ENCODE measurements around the gene ABLIM3. TPM values are rescaled to one million over a fixed set of nuclear protein-coding genes. Genes with fewer than 3 reads are reported as not detected.

The ABLIM3 gene
- total and polyA plus RNA-seq, 9 of the 15 experiments (the other 6 are each of a cell fraction or from before 2014, with no cell fraction given): 0.03 to 0.38 (median 0.11) TPM

GRCh38 chr5:149153751-149154610 is 12.7 kb downstream of the ABLIM3 start (continued):
- TF ChIP-seq, protein P1, sequence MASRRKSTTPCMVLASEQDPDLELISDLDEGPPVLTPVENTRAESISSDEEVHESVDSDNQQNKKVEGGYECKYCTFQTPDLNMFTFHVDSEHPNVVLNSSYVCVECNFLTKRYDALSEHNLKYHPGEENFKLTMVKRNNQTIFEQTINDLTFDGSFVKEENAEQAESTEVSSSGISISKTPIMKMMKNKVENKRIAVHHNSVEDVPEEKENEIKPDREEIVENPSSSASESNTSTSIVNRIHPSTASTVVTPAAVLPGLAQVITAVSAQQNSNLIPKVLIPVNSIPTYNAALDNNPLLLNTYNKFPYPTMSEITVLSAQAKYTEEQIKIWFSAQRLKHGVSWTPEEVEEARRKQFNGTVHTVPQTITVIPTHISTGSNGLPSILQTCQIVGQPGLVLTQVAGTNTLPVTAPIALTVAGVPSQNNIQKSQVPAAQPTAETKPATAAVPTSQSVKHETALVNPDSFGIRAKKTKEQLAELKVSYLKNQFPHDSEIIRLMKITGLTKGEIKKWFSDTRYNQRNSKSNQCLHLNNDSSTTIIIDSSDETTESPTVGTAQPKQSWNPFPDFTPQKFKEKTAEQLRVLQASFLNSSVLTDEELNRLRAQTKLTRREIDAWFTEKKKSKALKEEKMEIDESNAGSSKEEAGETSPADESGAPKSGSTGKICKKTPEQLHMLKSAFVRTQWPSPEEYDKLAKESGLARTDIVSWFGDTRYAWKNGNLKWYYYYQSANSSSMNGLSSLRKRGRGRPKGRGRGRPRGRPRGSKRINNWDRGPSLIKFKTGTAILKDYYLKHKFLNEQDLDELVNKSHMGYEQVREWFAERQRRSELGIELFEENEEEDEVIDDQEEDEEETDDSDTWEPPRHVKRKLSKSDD (conservative IDR thresholded peaks at IDR 0.05; ENCODE audit: low read length): no peak
- no peak for TF ChIP-seq RBM22 (IDR thresholded peaks at IDR 0.05; ENCODE audit: low read depth, low read length, poor library complexity, severe bottlenecking)
- TF ChIP-seq PHB2 (IDR thresholded peaks at IDR 0.05; ENCODE audit: low read depth): no peak
- no peak for TF ChIP-seq SAFB (IDR thresholded peaks at IDR 0.05; ENCODE audit: borderline replicate concordance, low read depth, low read length)
- TF ChIP-seq TRIM24 (IDR thresholded peaks at IDR 0.05): peak; percentile 90 to 95
- TF ChIP-seq TCF7L2 (IDR thresholded peaks at IDR 0.05; ENCODE audit: low read depth, low read length): no peak
- TF ChIP-seq NFYB (IDR thresholded peaks at IDR 0.05; ENCODE audit: extremely low read depth, insufficient read length): no peak
- TF ChIP-seq PPARD (CRISPR knock-in tag; IDR thresholded peaks at IDR 0.05): no peak
- no peak for TF ChIP-seq ZNF696 (CRISPR knock-in tag; conservative IDR thresholded peaks at IDR 0.05)
- TF ChIP-seq, protein P2, sequence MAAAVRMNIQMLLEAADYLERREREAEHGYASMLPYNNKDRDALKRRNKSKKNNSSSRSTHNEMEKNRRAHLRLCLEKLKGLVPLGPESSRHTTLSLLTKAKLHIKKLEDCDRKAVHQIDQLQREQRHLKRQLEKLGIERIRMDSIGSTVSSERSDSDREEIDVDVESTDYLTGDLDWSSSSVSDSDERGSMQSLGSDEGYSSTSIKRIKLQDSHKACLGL (CRISPR knock-in tag; IDR thresholded peaks at IDR 0.05; ENCODE audit: borderline replicate concordance, poor library complexity, severe bottlenecking): no peak
- no peak for TF ChIP-seq CBX3 (IDR thresholded peaks at IDR 0.05; ENCODE audit: borderline replicate concordance in 1 of 2, low read length in 2 of 2)
- TF ChIP-seq, protein P3, sequence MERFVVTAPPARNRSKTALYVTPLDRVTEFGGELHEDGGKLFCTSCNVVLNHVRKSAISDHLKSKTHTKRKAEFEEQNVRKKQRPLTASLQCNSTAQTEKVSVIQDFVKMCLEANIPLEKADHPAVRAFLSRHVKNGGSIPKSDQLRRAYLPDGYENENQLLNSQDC (CRISPR knock-in tag; IDR thresholded peaks at IDR 0.05): no peak
- no peak for TF ChIP-seq RFX1 (IDR thresholded peaks at IDR 0.05)
- peak; percentile 92 for TF ChIP-seq ZNF766 (CRISPR knock-in tag; conservative IDR thresholded peaks at IDR 0.05)
- no peak for TF ChIP-seq SMAD1 (IDR thresholded peaks at IDR 0.05; ENCODE audit: low read depth, low read length, partially characterized antibody)
- no peak for TF ChIP-seq ZNF79 (CRISPR knock-in tag; IDR thresholded peaks at IDR 0.05; ENCODE audit: low read depth)
- TF ChIP-seq POLR2AphosphoS2 (IDR thresholded peaks at IDR 0.05; ENCODE audit: low read length): no peak
- TF ChIP-seq MED1 (CRISPR knock-in tag; IDR thresholded peaks at IDR 0.05; ENCODE audit: borderline replicate concordance): no peak
- no peak for TF ChIP-seq GTF2F1 (IDR thresholded peaks at IDR 0.05; ENCODE audit: low read depth, low read length)
- no peak for TF ChIP-seq BCLAF1 (IDR thresholded peaks at IDR 0.05; ENCODE audit: borderline replicate concordance in 1 of 2, control insufficient read depth in 1 of 2, low read depth in 2 of 2, low read length in 1 of 2)
- peak; percentile 47; the same call in 1 of the 2 replicates for TF ChIP-seq EP400 (IDR thresholded peaks at IDR 0.05)
- no peak for TF ChIP-seq ELF4 (CRISPR knock-in tag; IDR thresholded peaks at IDR 0.05)

Data from K562 (cell line).